ENCODE results near the gene ST8SIA3. TPM values are rescaled to one million over a fixed set of nuclear protein-coding genes. Genes with fewer than 3 reads are reported as not detected.

The ST8SIA3 gene, protein sequence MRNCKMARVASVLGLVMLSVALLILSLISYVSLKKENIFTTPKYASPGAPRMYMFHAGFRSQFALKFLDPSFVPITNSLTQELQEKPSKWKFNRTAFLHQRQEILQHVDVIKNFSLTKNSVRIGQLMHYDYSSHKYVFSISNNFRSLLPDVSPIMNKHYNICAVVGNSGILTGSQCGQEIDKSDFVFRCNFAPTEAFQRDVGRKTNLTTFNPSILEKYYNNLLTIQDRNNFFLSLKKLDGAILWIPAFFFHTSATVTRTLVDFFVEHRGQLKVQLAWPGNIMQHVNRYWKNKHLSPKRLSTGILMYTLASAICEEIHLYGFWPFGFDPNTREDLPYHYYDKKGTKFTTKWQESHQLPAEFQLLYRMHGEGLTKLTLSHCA
- not detected for total RNA-seq

DNA sequence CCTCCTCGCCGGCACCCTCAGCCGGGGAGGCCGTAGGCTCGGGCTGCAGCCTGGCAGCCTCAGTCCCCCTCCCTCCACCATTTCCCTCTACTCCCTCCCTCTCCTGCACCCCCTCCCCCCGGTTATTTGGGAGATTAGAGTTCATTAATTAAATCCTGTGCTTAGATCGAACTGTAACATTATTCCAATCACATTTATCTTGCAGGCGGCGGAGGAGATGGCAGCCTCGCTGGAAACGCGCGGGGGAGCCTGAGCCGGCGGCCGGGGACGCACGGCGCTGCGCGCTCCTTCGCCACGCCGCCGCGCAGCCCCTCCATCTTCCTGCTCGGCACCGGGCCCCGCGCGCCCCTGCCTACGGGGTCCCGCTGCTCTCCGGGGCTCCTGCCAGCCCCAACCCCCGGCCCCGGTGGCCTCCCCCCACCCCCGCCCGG, at the start of gene ST8SIA3:
Gene ST8SIA3 (plus strand): TSS at position 287 of the 431 bp plus-strand sequence. CDS start 290 bp downstream, outside the sequence.
- ChIA-PET POLR2A (no interaction called here), CTCF (no interaction called here)

DNA sequence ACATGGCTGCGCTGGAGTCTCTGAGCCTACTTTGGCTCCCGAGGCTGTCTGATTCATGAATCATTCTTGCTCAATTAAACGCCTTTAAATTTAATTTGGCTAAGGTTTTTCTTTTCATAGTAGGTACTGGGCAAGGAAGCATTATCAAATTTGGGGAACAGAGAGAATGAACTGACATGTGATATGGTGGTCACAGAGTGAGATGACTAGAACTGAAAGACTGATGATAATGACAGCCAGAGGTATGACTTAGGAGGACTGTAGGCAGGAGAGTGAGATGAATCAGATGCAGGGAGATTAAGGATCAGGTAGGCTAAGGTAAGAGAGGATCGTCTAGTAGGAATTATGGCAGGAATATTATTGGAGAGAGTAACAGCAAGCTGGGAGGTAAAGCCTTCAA, 40.9 kb upstream of the ST8SIA3 start:
- POLR2A ChIA-PET = no interaction called here
- CTCF ChIA-PET = no interaction called here

DNA sequence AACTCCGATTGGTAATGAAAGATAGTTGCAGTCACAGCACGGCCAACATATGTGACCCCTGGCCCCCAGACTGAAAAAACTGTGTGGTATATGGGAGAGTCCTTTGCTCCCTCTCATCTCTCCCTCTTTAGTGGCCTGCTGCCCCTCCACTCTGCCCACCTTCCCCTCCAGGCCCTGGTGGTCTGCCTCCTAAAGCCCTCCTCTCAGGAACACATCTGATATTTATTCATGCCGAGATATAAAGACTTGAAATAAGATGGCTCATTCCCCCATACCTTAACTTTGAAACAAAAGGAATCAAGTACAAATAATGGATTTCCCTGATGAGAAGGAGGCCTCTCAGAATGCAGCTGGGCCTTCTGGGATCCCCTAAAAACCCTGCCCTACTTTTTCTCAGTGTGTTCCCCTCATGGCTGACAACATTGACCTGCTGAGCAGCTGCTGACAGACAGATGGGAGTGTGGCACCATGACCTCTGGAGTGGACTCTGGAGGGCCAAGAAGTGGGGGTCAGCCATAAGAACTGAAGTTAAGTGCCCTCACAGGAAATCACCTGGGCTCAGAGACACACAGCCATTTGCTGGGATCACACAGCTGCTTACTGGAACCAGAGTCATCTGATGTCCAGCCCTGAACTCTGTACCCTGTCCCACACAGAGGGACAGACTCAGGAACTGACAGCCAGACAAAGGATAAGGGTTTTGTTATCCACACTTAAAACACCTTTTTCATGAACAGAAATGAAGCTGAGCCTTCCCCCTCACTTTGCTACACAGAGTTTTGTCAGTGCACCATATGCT, 39.8 kb upstream of the ST8SIA3 start:
- CTCF ChIA-PET = no interaction called here
- POLR2A ChIA-PET = no interaction called here

DNA sequence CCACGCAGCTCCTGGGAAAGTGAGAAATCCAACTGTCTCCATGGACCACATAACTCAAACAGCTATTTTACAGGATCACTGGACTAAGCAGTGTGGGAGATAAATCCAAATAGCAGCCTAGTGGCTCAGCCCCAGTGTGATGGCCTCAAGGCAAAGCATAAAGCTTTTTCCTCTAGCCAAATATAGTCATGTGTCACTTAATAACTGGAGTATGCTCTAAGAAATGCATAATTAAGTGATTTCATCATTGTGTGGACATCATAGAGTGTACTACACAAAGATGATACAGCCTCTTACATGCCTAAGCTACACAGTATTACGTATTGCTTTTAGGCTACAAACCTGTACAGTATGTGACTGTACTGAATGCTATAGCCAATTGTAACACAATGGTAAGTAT, 31.8 kb upstream of the ST8SIA3 start:
- ChIA-PET POLR2A (no interaction called here), CTCF (no interaction called here)

DNA sequence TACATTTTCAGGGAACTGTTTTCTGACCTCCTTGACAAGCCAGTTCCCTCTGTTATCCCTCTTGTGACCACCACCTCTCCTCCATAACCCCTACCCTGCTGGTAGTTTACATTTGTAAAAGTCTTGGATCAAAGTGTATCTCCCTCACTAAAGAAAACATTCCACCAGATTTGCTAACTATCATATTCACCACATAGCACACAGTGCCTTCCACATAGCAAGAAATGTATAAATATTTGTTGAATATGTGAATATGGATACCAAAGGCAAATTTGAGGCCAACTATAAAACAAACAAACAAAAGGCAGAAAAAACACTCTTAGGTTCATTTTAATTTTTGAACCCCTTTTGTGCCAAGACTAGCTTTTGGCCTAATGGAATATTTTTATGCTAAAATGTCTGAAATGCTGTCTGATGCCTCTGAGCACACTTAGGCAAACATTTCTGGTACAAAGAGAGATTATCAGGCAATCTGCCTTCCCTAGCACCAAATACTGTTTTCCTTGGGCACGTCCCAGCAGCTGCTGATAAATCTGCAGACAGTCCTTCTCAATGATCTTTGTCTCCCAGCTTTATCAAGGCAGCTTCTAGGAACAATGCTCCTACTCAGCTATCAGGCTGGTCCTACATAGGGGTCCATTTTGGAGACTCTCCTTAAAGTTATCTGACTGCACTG, 26.7 kb upstream of the ST8SIA3 start:
- CTCF ChIA-PET = no interaction called here
- POLR2A ChIA-PET = no interaction called here

DNA sequence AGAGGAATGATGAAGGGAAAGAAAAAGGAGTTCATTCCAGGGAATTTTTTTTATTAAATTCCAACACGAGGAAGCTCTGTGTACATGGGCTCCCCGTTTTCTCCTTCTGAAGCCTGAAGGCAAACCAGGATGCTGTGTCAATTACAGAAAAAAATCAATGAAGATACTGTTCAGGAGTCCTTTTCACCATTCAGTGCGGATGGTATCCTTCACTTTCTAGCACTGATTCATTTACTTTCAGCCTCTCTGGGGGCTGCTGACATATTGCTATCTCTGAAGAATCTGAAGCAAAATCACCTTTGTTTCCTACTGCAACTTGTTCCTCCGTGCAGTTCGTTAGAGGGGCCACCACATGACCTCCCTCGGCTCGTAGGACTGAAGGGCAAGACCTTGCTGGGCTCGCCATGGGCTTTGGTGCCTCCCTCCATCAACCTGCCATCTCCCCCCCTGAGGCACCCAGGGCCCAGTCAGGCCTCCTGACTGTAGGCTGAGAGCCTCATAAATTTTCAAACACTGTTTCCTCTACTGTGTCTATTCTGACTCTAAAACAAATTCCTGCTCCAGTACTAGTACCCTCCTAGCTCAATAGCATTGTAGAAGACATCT, 25.5 kb upstream of the ST8SIA3 start:
- ChIA-PET POLR2A (no interaction called here), CTCF (no interaction called here)

DNA sequence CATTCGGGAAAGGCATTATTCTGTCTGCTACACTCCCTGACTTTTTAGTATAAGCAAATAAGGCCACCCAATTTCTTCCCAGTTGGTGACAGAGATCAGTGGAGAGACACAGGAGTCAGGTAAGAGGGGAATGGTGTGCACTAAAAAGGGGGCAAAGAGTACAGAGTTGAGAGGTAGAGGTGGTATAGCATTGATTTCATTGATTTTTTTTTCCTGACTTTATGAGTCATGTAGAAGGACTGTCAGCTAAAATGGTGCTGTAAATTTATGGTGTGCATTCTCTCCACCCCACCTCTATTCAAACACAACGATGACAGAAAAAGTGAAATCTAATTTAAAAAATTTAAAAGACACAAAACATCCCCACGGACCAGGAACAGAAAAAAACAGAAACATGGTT, 23.7 kb upstream of the ST8SIA3 start:
- ChIA-PET POLR2A (no interaction called here), CTCF (no interaction called here)

DNA sequence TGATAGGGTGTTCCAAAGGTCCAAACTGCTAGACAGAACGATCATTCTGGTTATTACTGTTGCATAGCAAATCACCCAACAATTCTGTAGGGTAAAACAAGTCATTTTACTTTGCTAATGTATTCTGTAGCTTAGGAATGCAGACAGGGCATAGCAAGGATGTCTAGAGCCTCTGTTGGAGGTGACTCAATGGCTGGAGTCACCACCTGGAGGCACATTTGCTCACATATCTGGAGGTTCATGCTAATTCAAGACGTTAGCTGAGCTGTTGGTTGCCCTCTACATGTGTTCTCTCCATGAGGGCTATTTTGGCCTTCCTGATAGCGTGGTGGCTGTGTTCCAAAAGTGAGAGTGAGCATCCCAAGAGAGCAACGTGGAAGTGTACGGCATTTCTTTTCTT, 22.5 kb upstream of the ST8SIA3 start:
- ChIA-PET POLR2A (no interaction called here), CTCF (no interaction called here)

DNA sequence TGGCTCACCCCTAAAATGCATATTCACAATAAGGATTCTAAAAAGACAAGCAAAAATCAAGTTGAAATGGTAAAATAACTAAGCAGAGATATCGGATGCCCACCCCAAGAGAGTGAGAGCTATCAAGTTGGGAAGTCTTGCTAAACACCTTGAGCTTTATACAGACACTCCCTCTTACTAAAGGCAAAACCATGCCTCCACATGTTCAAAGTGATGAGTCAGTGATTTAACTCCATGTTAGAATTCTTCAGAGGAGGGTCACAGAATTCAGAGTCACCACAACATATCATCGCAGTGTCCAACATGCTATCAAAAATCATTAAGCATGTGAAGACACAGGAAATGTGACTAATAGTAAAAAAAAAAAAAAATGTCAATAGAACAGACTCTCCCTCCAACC, 20.6 kb upstream of the ST8SIA3 start:
- CTCF ChIA-PET = no interaction called here
- POLR2A ChIA-PET = no interaction called here

DNA sequence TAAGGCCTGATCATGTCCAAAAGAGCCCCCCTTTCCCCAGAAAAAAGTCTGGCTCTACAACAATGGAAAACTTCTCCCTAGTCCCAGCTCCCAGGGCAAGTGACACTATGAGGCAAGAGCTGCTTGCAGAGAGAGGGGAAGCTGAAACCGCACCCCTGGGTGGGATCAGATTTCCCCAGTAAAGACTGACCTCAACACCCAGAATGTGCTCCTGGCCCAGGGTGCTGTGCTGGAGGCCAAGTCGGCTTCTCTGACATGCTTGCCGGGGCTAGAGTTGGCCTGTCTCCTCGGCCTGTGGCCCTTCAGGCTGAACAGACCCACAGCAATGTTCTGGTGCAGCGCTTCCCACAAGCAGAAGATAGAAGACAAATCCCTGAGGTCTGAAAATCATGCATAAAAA, 18.4 kb upstream of the ST8SIA3 start:
- POLR2A ChIA-PET = no interaction called here

DNA sequence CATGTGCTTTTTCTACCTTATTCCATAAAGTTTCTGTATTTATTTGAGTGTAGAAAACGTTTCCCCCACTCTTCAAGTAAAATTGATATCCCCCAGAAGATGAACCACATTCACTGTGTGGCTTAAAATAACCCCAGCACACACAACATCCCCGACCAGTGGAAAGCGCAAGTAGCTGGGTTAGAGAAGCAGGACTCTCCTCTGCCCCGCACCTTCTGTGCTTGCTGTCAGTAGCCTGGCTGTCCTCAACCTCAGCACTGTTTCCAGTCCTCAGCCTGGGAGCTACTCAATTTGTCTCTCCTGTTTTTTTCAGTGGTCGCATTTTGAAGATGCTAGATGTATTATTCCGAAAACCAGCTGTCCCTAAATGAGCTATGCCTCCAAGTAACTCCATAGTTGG, 18.0 kb upstream of the ST8SIA3 start:
- ChIA-PET CTCF (no interaction called here), POLR2A (no interaction called here)

More for the DNA sequence above, 18.4 kb upstream of the ST8SIA3 start:
- CTCF ChIA-PET = no interaction called here

DNA sequence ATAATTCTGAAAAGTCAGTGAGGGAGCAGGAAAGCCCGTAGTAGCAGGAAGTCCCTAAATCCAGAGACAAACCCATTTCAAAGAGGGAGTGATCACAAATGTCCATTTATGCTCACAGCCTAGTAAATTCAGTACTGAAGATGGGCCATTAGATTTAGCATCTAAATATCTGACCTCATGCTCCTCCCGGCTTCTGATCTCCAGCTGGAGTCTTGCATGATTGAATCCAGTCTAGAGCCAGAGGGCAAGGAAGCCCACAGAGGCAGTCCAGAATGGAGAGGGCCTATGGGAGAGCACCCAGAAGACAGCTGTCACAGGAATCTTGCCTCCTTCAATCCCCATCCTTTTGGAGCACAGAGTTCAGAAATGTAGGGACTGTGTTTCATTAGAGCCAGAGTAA, 16.0 kb upstream of the ST8SIA3 start:
- POLR2A ChIA-PET = no interaction called here
- CTCF ChIA-PET = interaction anchor here (0.7 kb wide), 1 partner anchor 20 kb away, joined by 3 read pairs; no protein-coding TSS in a partner anchor

DNA sequence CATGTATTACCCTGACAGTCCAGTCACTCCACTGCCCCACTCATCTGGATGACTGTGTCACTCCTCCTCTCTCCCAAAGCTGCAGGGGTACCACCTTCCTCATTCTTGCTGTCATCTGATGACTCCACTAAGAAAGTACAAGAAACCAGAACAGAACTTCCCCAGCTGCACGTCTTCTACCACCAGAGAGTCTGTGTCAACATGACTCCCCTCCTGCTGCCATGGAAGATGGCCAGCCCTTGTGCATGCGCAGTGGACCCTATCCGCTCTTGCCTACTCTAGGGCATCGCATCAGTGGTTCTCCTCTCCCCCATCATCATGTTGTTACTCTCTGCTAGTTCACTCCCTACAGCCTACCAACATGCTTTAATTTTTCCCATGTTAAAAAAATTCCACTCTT, 14.5 kb upstream of the ST8SIA3 start:
- ChIA-PET POLR2A (no interaction called here), CTCF (no interaction called here)

DNA sequence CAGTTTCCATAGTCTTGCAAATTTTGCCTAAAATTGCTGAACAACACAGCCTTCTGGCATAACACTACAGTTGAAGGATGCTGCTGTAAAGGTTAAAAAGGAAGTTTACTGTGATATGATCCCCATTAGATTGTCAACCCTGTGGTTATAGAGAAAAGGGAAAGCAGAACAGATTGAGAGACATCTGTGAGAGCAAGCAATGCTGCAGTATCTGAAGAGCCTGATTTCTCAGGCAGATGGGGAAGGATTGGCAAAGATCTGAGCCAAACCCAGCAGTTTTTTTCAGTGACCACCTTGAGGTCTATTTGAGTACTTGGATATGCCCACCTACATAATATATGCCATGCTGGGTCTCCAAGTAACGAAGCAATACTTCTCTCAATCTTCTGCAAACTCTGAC, 8.5 kb upstream of the ST8SIA3 start:
- ChIA-PET CTCF (no interaction called here), POLR2A (no interaction called here)

DNA sequence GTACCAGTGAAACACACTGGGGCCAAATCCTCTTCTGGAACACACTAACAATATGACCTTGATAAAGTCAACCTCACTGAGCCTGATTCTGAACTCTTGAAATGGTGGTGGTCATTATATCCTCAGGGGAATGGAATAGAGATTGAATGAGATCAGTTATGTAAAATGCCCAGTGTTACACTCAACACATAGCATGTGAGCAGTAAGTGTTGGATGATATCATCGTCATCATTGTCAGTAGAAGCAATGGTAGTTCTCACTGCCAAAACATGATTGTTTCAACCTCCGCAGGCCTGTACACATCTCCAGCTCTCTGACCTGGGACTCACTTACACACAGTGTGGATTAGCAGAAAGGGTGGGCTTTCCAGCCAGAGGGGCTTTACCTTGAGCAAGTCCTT, 5.5 kb upstream of the ST8SIA3 start:
- CTCF ChIA-PET = no interaction called here
- POLR2A ChIA-PET = no interaction called here

DNA sequence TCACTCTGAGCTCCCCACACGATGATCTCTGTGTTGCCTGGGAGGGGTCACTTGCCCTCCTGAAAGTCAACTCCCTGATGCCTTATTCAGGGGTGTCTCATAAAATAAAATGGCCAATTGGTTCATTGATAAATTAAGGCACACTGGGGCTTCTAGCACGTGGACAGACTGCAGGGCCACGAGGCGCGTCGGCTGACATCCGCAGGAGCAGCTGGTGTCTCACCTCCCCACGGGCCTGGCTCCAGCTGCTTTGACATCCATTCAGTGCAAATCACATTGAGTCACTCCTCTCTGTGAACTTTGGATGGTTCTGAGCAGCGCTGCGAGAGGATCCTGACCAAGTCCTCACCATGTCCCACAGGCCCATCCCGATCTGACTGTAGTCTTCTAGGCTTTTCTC, 4.6 kb upstream of the ST8SIA3 start:
- ChIA-PET CTCF (no interaction called here), POLR2A (no interaction called here)

DNA sequence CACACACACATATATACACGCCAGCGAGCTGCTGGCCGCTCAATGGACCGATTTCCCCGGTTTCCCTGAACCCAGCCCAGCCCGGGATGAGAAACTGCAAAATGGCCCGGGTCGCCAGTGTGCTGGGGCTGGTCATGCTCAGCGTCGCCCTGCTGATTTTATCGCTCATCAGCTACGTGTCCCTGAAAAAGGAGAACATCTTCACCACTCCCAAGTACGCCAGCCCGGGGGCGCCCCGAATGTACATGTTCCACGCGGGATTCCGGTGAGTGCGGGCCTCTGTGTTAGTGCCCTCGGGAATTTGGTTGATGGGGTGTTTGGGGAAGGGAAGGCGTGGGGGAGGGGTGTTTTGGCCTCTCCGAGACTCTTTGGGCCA, 392 bp downstream of the ST8SIA3 start:
- POLR2A ChIA-PET = no interaction called here
- CTCF ChIA-PET = no interaction called here

DNA sequence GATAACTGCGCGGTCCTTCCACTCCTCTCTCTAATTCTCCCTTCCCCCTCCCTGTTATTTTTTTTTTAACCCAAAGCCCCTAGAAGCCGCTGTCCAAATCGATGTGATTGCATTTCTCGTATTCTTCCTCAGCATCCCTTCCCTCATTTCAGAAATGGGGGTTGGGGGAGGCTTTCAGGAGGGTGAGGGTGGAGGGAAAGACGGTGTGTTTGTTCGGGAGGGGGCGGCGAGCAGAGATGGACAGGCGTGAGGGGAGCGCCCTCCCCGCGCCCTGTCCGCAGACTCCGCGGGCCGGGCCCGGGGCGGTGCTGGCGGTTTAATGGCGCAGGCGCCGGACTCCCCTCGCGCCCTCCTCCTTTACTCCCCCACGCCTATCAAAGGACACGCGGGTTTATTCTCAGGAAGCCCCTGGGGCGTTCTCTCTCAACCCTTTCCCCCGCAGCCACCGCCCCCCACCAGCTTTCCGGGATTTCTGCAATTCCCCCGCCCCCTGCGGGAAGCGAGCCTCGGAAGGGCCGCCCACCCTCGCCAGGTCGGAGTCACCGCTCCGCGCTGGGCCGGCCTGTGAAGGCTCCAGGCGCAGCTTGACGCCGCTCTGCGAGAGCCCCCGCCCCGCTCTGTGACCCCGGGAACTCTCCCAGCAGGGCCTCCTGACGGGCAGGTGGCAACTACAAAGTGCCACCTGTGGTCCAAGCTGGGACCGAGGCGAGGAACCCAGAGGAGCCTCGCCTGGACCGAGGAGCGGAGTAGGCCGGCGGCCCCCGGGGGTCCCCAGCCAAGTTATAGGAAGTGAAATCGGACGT, 981 bp downstream of the ST8SIA3 start:
- ChIA-PET CTCF (no interaction called here), POLR2A (no interaction called here)

DNA sequence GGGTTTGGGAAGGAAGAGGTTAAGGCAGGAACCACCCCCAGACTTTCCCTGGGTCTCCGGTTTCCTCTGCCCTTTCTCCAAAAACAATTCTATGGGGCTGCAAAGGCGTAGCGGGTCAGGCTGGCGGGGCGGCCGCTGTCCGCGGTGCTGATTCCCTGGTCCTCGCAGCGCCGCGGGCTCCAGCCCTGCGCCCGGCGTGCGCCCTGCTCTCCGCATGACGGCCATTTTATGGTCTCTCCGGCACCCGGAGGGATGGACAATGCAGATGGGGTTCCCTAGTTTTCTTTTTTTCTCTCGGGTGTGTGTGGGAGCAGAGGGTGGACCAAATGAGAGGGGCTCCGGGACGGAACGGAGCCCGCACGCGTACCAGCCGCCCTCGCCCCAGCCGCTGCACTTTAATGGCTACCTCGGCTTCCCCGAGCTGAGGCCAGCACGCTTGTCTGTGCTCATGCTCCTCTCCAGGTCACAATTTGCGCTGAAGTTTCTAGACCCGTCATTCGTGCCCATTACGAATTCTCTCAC, 1.6 kb downstream of the ST8SIA3 start:
- POLR2A ChIA-PET = no interaction called here
- CTCF ChIA-PET = no interaction called here

DNA sequence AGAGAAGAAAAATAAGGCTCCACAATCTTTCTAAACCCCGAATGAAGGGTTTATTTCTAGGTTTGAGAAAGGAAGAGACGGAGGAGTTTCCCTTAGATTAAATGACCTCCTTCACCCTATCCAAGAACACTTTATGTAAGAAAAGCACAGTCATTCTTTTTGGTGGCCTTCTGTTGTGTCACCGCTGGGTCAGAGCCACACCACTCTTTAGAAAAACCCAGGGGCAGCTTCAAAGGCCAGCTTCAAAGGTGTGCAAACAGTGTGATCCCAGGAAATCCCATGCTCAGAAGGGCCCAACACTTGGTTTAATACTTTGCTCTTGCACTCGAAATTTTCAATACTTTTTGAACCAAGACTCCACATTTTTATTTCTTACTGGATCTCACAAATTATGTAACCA, 7.1 kb downstream of the ST8SIA3 start:
- ChIA-PET CTCF (no interaction called here), POLR2A (no interaction called here)
